CD4-positive, alpha-beta T cell (primary cell): ENCODE results near the gene AHCYL2. TPM values are rescaled to one million over a fixed set of nuclear protein-coding genes. Genes with fewer than 3 reads are reported as not detected.

Experiments
- ATAC-seq: fragments of 200-7000 bp; cut with Tn5 transposase; one replicate; pipeline ENCODE4 v1.10.0; 2022; ENCODE audit warnings: mild to moderate bottlenecking; ENCODE audit not compliant: poor library complexity
- CTCF ChIA-PET: fragments of 350-600 bp; sonication (Branson Sonifier 250); formaldehyde crosslinking; loops from one replicate; lab custom pipeline; 2021; ENCODE audit warnings: antibody characterized with exemption, inconsistent platforms; lab: Charles Lee
- POLR2A ChIA-PET: fragments of 350-600 bp; sonication (Branson Sonifier 250); formaldehyde crosslinking; loops from one replicate; lab custom pipeline; 2021; ENCODE audit warnings: antibody characterized with exemption, inconsistent platforms; lab: Charles Lee
- DNase-seq, 14 experiments: peaks; one replicate each; pipeline ENCODE4 v3.0.0-alpha.2; 2013 to 2020; ENCODE audit warnings: mixed read lengths in 2 of 14
- H3K27ac ChIP-seq, 2 donors: one replicate each; pipeline versions ENCODE4 v1.5.1 to v1.7.0; 2013; ENCODE audit warnings: low read length in 2 of 2, low read depth in 1 of 2, mild to moderate bottlenecking in 1 of 2
- H3K27me3 ChIP-seq, 2 experiments: 1 replicate in 1 of 2; 2 replicates in 1 of 2; pipeline versions ENCODE4 v1.6.1 to v1.7.0; 2013; ENCODE audit warnings: low read length in 2 of 2, control low read depth in 1 of 2, mild to moderate bottlenecking in 1 of 2, moderate library complexity in 1 of 2; ENCODE audit not compliant: insufficient read depth in 2 of 2, control insufficient read depth in 1 of 2
- H3K36me3 ChIP-seq: one replicate; pipeline ENCODE4 v1.6.1; 2013; ENCODE audit warnings: low read length, control low read depth; ENCODE audit not compliant: insufficient read depth
- H3K4me1 ChIP-seq: one replicate; pipeline ENCODE4 v1.6.1; 2013; ENCODE audit warnings: low read length, control low read depth; ENCODE audit not compliant: insufficient read depth
- H3K4me3 ChIP-seq: one replicate; pipeline ENCODE4 v1.5.1; 2013; ENCODE audit warnings: mild to moderate bottlenecking, low read length, moderate library complexity
- H3K9me3 ChIP-seq, 2 experiments: 1 replicate in 1 of 2; 2 replicates in 1 of 2; pipeline versions ENCODE4 v1.6.1 to v1.7.0; 2013; ENCODE audit warnings: low read length in 2 of 2, mild to moderate bottlenecking in 2 of 2, control low read depth in 1 of 2, moderate library complexity in 1 of 2; ENCODE audit not compliant: control insufficient read depth in 1 of 2, insufficient read depth in 1 of 2
- H3K27ac Mint-ChIP-seq: one replicate; pipeline ENCODE4 v1.8.0; 2020; ENCODE audit warnings: mixed read lengths
- H3K27me3 Mint-ChIP-seq: one replicate; pipeline ENCODE4 v1.8.0; 2021; ENCODE audit warnings: mixed read lengths
- H3K36me3 Mint-ChIP-seq: one replicate; pipeline ENCODE4 v1.8.0; 2021; ENCODE audit warnings: low read depth, mixed read lengths
- H3K4me1 Mint-ChIP-seq: one replicate; pipeline ENCODE4 v1.8.0; 2021; ENCODE audit warnings: low read depth, mixed read lengths
- H3K4me3 Mint-ChIP-seq: one replicate; pipeline ENCODE4 v1.8.0; 2020; ENCODE audit warnings: mild to moderate bottlenecking, mixed read lengths
- H3K9me3 Mint-ChIP-seq: one replicate; pipeline ENCODE4 v1.8.0; 2020; ENCODE audit warnings: mixed read lengths
- intact Hi-C, 2 experiments: fragments of 100-400 bp; cut with DNase I in 1 of 2; cut with micrococcal nuclease in 1 of 2; formaldehyde crosslinking; loops; one replicate each; pipeline versions ENCODE4 v1.15.1 to v1.9.0; 2023 to 2025; cut with DNase I, micrococcal nuclease
- total RNA-seq, 174 experiments: library from RNA in 2 of 174; stranded (reverse) in 2 of 174; gene quantifications; one replicate each; pipeline ENCODE4 v1.2.3 and lab custom pipeline; 2021 to 2026
- TF ChIP-seq, protein P1 (sequence below): fragments of 200-600 bp; IDR thresholded peaks from one replicate; pipeline ENCODE4 v1.8.0; 2022; ENCODE audit warnings: antibody characterized with exemption, mild to moderate bottlenecking

AHCYL2 gene
- total RNA-seq, 2 experiments from 2014 or later, result 5.8 to 6.0 TPM

DNA sequence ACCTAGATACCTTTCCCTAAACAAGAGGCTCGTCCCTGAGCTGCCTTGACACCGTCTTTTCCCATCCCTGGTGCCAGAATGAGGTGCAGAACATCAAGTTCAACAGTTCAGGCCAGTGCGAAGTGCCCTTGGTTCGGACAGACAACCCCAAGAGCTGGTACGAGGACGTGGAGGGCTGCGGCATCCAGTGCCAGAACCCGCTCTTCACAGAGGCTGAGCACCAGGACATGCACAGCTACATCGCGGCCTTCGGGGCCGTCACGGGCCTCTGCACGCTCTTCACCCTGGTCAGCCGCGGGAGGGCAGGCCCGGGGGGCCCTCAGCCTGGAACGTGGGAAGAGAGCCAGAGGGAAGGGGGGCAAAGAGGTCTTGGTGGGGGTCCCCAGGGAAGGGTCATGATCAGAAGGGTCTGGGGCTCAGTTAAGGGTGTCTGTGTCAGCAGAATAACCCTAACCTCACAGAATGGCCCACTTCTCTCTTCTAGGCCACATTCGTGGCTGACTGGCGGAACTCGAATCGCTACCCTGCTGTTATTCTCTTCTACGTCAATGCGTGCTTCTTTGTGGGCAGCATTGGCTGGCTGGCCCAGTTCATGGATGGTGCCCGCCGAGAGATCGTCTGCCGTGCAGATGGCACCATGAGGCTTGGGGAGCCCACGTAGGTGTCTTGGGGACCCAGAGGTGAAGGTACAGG is 19.6 kb upstream of the AHCYL2 start:
- no peak overlapping the region for H3K4me3 Mint-ChIP-seq
- Histone ChIP-seq H3K27me3 (no peaks in the 10 kb centered on the region), H3K9me3 (no peaks in the 10 kb centered on the region), H3K4me3 (no peak overlapping the region), H3K27ac (no peak overlapping the region), H3K4me1 (peaks cover under 1% of the 10 kb centered on the region), H3K36me3 (no peaks in the 10 kb centered on the region)
- DNase-seq, result no peak
- ChIA-PET POLR2A (no interaction called here), CTCF (no interaction called here)
- no peak for ATAC-seq
- H3K36me3 Mint-ChIP-seq, result no peaks in the 10 kb centered on the region
- intact Hi-C loops, result no loop called here
- peaks cover 3% of the 10 kb centered on the region for H3K27me3 Mint-ChIP-seq
- H3K27ac Mint-ChIP-seq, result no peak overlapping the region
- H3K9me3 Mint-ChIP-seq, result no peaks in the 10 kb centered on the region
- TF ChIP-seq, protein P1, sequence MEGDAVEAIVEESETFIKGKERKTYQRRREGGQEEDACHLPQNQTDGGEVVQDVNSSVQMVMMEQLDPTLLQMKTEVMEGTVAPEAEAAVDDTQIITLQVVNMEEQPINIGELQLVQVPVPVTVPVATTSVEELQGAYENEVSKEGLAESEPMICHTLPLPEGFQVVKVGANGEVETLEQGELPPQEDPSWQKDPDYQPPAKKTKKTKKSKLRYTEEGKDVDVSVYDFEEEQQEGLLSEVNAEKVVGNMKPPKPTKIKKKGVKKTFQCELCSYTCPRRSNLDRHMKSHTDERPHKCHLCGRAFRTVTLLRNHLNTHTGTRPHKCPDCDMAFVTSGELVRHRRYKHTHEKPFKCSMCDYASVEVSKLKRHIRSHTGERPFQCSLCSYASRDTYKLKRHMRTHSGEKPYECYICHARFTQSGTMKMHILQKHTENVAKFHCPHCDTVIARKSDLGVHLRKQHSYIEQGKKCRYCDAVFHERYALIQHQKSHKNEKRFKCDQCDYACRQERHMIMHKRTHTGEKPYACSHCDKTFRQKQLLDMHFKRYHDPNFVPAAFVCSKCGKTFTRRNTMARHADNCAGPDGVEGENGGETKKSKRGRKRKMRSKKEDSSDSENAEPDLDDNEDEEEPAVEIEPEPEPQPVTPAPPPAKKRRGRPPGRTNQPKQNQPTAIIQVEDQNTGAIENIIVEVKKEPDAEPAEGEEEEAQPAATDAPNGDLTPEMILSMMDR, result no peak
- H3K4me1 Mint-ChIP-seq, result no peaks in the 10 kb centered on the region

DNA sequence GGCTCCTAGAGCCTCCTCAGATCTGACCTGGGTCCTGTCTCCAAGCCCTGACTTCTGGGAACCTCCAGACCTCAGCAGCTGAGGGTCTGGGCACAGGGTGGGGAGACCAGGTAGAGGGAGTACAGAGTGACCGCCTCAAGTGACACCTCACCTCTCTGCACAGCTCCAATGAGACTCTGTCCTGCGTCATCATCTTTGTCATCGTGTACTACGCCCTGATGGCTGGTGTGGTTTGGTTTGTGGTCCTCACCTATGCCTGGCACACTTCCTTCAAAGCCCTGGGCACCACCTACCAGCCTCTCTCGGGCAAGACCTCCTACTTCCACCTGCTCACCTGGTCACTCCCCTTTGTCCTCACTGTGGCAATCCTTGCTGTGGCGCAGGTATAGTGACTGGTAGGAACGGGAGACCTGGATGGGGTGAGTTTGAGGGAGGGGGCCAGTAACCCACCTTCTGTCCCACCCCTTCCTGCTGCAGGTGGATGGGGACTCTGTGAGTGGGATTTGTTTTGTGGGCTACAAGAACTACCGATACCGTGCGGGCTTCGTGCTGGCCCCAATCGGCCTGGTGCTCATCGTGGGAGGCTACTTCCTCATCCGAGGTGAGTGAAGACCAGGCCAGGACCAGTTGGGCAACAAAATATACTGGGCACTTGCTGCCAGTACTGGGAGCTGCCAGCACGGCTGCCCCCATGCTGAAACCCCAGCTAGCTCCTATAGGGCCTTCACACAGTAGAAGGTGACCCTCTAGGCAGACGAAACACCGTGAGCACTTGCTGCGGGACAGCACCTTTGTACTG is 18.6 kb upstream of the AHCYL2 start:
- no peaks in the 10 kb centered on the region for H3K27me3 ChIP-seq
- H3K27ac ChIP-seq, result no peak overlapping the region
- Mint-ChIP-seq H3K4me3 (no peak overlapping the region), H3K27ac (no peak overlapping the region), H3K36me3 (no peaks in the 10 kb centered on the region), H3K27me3 (peaks cover 3% of the 10 kb centered on the region), H3K4me1 (no peaks in the 10 kb centered on the region), H3K9me3 (no peaks in the 10 kb centered on the region)
- DNase-seq, result peak in 1 of 14 experiments; percentile 30
- no peaks in the 10 kb centered on the region for H3K36me3 ChIP-seq
- H3K9me3 ChIP-seq, result no peaks in the 10 kb centered on the region
- CTCF ChIA-PET, result no interaction called here
- intact Hi-C loops, result no loop called here
- TF ChIP-seq, protein P1, result no peak
- H3K4me1 ChIP-seq, result peaks cover 4% of the 10 kb centered on the region
- H3K4me3 ChIP-seq, result no peak overlapping the region
- POLR2A ChIA-PET, result no interaction called here
- no peak for ATAC-seq

DNA sequence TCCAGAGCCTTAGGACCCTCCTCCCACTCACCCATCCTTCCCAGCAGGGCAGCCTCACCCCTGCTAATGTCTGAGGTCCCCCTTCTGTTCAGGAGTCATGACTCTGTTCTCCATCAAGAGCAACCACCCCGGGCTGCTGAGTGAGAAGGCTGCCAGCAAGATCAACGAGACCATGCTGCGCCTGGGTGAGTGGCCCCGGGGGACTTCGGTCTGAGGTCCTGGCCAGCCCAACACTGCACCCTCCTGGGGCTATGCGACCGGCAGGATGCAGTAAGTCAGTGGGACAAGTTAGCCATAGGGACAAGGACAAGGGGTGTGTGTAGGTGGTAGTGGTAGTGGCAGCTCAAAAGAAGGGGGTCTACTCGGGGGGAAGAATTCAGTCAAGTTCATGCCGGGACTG is 16.2 kb upstream of the AHCYL2 start:
- Mint-ChIP-seq H3K4me1 (no peaks in the 10 kb centered on the region), H3K9me3 (no peaks in the 10 kb centered on the region), H3K27ac (no peak overlapping the region)

More for the DNA sequence above, 16.2 kb upstream of the AHCYL2 start:
- H3K9me3 ChIP-seq, result no peaks in the 10 kb centered on the region
- no peaks in the 10 kb centered on the region for H3K27me3 Mint-ChIP-seq
- H3K36me3 Mint-ChIP-seq, result no peaks in the 10 kb centered on the region
- no peaks in the 10 kb centered on the region for H3K27me3 ChIP-seq
- H3K36me3 ChIP-seq, result no peaks in the 10 kb centered on the region
- TF ChIP-seq, protein P1, result no peak
- no peak for ATAC-seq
- intact Hi-C loops, result no loop called here
- peaks cover 4% of the 10 kb centered on the region for H3K4me1 ChIP-seq
- CTCF ChIA-PET, result interaction anchor here (0.8 kb wide), 1 partner anchor 10 kb away, joined by 3 read pairs; no protein-coding TSS in a partner anchor
- H3K4me3 ChIP-seq, result no peak overlapping the region
- POLR2A ChIA-PET, result interaction anchor here (0.7 kb wide), 1 partner anchor 394 kb away, joined by 3 read pairs; no protein-coding TSS in a partner anchor
- no peak overlapping the region for H3K4me3 Mint-ChIP-seq
- no peak overlapping the region for H3K27ac ChIP-seq
- no peak for DNase-seq
